RWPE2 (cell line): ENCODE results near the gene GRB10.
A peak's percentile ranks its signal among the peaks of the same experiment; 100 is the strongest.

Source experiments
- ATAC-seq: fragments of 200-7000 bp; cut with Tn5 transposase; 3 replicates; pipeline ENCODE4 v1.9.1; 2021; ENCODE audit warnings: low read depth
- DNase-seq: peaks from one replicate; pipeline ENCODE4 v3.0.0-alpha.2; 2020; ENCODE audit warnings: low spot score
- H3K27ac ChIP-seq: fragments of 450-650 bp; 2 replicates; pipeline ENCODE4 v1.5.1; 2017; ENCODE audit warnings: mild to moderate bottlenecking; ENCODE audit not compliant: poor library complexity, severe bottlenecking
- H3K27me3 ChIP-seq: fragments of 250-450 bp; sonication (Bioruptor Pico); 2 replicates; pipeline ENCODE4 v1.5.1; 2021; ENCODE audit warnings: mild to moderate bottlenecking, moderate library complexity; ENCODE audit not compliant: insufficient read depth, poor library complexity, severe bottlenecking
- H3K36me3 ChIP-seq: fragments of 250-450 bp; sonication (Bioruptor Pico); 2 replicates; pipeline ENCODE4 v1.5.1; 2020; ENCODE audit warnings: low read depth, mild to moderate bottlenecking, moderate library complexity
- H3K4me1 ChIP-seq: fragments of 250-450 bp; sonication (Bioruptor Pico); 2 replicates; pipeline ENCODE4 v1.5.1; 2021; ENCODE audit warnings: mild to moderate bottlenecking, moderate library complexity; ENCODE audit not compliant: insufficient read depth, poor library complexity, severe bottlenecking
- H3K4me3 ChIP-seq: fragments of 250-450 bp; sonication (Bioruptor Pico); 2 replicates; pipeline ENCODE4 v1.5.1; 2021; ENCODE audit warnings: mild to moderate bottlenecking, moderate library complexity; ENCODE audit not compliant: severe bottlenecking
- H3K9me3 ChIP-seq: fragments of 250-450 bp; sonication (Bioruptor Pico); 2 replicates; pipeline ENCODE4 v1.5.1; 2021; ENCODE audit warnings: mild to moderate bottlenecking, moderate library complexity; ENCODE audit not compliant: severe bottlenecking
- CTCF ChIP-seq: fragments of 450-650 bp; IDR thresholded peaks from one replicate; pipeline ENCODE4 v1.5.1; 2017; ENCODE audit warnings: mild to moderate bottlenecking, moderate library complexity; ENCODE audit not compliant: poor library complexity, severe bottlenecking

The GRB10 gene

GRCh38 chr7:50684713-50685075 is 98.0 kb downstream of the GRB10 start:
- ATAC-seq (no peak), DNase-seq (no peak)
- Histone ChIP-seq H3K36me3 (no peaks in the 10 kb centered on the region), H3K4me3 (no peak overlapping the region), H3K27ac (no peak overlapping the region), H3K4me1 (no peaks in the 10 kb centered on the region), H3K27me3 (no peaks in the 10 kb centered on the region), H3K9me3 (no peaks in the 10 kb centered on the region)
- TF ChIP-seq CTCF: no peak

- Histone ChIP-seq H3K4me3 (no peak overlapping the region), H3K27ac (no peak overlapping the region), H3K9me3 (no peaks in the 10 kb centered on the region), H3K4me1 (no peaks in the 10 kb centered on the region), H3K27me3 (no peaks in the 10 kb centered on the region), H3K36me3 (no peaks in the 10 kb centered on the region)
- no peak for TF ChIP-seq CTCF
- no peak for DNase-seq
- no peak for ATAC-seq
Observed at GRCh38 chr7:50684011-50684712, 98.5 kb downstream of the GRB10 start.

GRCh38 chr7:50682573-50682972 is 100.1 kb downstream of the GRB10 start:
- TF ChIP-seq CTCF: no peak
- Histone ChIP-seq H3K36me3 (no peaks in the 10 kb centered on the region), H3K4me1 (no peaks in the 10 kb centered on the region), H3K9me3 (no peaks in the 10 kb centered on the region), H3K27me3 (no peaks in the 10 kb centered on the region), H3K27ac (no peak overlapping the region), H3K4me3 (no peak overlapping the region)
- ATAC-seq (no peak), DNase-seq (no peak)

DNA sequence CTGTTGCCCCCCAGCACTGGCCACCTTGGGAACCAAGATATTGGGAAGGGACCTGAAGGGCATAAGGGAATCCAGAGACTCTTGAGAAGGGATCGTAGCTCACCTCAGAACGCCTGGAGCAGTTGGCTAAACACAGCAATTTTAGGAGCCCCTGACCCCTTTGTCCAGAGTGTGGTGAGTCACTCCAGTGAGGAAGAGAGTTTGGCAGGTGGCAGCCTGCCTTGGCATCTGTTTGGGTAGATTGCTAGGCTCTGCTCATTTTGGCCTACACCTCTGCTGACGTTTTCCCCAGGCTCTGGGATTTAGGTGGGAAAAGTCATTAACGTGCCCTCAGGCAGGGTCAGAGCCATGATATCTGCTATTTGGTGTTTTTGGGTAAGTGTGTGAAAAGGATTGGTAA is 100.6 kb downstream of the GRB10 start:
- ATAC-seq (0 out of 3 replicates have a peak, but pooled peaks have one; percentile 23), DNase-seq (no peak)
- Histone ChIP-seq H3K4me1 (no peaks in the 10 kb centered on the region), H3K27me3 (no peaks in the 10 kb centered on the region), H3K27ac (no peak overlapping the region), H3K4me3 (no peak overlapping the region), H3K36me3 (no peaks in the 10 kb centered on the region), H3K9me3 (no peaks in the 10 kb centered on the region)
- TF ChIP-seq CTCF: no peak

DNA sequence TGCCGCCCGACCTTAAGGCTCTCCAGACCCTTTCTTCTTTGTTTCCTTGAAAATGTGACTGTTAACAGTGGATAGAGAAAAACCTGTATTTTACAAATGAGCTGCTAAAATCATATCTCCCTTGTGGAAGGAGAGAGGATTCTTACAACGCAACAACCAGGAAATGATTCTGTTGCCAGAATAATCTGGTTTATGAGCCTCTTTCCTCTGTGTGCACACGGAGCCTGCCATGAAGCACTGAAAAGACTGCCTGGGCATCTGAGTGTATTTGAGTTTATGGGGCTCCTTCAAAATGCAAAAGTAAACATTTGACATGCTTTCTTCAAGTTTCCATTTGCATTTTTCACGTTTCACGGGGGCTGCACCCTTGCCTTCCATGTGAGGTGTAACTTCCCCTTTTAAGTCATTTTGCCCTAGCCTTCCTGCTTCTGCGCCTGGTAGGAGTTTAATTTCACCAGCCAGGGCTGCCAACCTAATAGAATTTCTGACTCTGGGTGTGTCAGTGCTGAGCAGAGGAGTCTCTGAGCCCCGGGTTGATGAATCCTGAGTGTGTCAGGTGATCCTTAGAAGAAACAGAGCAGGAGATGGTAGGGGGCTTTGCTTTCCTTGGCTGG is 101.2 kb downstream of the GRB10 start:
- DNase-seq: no peak
- Histone ChIP-seq H3K4me3 (no peak overlapping the region), H3K36me3 (no peaks in the 10 kb centered on the region), H3K27ac (no peak overlapping the region), H3K27me3 (no peaks in the 10 kb centered on the region), H3K4me1 (no peaks in the 10 kb centered on the region), H3K9me3 (no peaks in the 10 kb centered on the region)
- TF ChIP-seq CTCF: no peak
- ATAC-seq: no peak
